ENCODE measurements around the gene TMEM154.

Gene TMEM154

DNA sequence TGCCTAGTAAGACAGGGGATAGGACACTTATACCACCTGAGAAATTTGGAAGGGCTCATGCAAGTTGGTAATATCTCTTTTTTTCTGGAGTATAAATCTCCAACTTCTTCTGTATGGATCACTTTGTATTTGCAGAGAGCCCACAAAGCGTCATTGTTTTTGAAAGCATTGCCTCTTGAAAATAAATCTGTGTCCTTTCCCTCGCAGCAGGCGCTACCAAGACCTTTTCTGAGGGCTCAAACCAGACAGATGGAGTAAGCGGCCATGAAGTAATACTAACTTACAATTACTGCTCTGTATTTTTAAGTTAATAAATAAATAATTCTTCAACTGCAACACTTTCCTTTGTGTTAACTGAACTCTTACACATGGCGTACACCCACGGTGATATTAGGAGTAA is 87.9 kb downstream of the TMEM154 start:
- H3K4me3 ChIP-seq (ENCODE audit: low read length) = no peak overlapping the region
- no peak for TF ChIP-seq ZNF274 (IDR thresholded peaks at IDR 0.05; ENCODE audit: low read depth, low read length)

DNA sequence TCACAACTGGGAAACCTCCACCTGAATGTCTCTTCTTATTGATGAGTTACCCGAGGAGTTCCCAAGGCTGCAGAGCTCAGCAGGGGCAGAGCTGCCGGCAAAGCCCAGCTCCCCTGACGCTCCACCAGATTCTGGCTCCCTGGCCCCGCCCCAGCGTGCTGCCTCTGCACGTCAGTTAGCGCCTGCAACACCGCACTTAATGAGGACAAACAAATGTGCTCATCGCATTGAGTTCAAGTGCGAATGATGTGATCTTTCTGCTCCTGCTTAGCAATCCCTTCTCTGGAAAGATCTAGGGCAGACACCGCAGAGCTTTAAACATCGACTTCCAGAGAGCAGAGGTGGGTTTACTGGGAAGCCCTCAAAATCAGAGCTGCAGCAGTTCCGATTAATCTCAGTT is 88.4 kb downstream of the TMEM154 start:
- TF ChIP-seq ZNF274 (IDR thresholded peaks at IDR 0.05; ENCODE audit: low read depth, low read length) = no peak
- no peak overlapping the region for H3K4me3 ChIP-seq (ENCODE audit: low read length)

DNA sequence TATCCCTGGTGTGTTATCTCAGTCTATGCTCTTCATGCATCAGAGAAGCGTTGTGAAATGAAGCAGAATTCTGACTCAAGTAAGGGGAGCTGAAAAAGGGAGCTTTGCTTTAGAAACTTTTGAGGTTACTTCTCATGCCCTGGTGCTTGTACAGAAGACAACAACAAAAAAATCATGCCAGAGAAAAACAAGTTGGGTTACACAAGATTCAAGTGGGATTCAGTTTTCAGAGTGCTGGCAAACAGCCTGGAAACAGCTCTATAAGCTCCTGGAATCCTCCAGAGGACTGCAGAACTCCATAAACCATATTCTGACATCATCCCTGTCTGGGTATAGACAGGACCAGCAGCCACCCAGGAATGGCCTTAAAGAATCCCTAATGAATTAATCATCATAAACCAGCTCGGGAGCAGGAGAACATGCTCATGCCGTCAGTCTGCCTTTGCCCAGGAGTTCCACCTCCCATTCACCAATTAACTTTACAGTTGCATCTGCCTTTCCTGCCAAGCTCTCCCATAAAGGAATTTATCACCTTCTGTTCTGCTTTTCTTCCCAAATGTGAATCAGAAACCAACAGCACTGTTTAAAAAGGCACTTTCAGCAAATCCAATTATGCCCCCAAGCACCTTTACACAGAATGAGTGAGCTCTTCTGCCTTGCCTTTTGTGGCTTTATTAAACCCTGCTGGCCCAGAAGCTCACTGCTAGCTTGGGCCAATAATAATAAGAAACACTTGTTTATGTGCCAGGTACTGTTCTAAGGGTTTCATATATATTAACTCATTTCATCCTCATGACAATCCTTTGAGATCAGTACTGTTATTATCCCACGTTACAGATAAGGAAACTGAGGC is 89.4 kb downstream of the TMEM154 start:
- no peak overlapping the region for H3K4me3 ChIP-seq (ENCODE audit: low read length)
- TF ChIP-seq ZNF274 (IDR thresholded peaks at IDR 0.05; ENCODE audit: low read depth, low read length) = no peak

DNA sequence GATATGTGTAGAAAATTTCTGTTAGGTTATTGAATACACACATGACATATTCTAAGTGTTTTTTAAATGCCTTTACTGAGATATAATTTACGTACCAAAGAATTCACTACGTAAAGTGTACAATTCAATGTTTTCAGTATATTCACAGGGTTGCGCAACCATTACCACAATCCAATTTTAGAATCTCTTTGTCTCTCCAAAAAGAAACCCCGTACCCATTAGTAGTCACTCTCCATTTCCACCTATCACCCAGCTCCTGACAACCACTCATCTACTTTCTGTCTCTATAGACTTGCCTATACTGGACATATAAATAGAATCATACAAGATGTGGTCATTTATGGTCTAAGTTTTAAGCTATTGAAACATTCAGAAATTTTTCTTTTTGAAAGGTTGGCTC is 90.9 kb downstream of the TMEM154 start:
- H3K4me3 ChIP-seq (ENCODE audit: low read length) = no peak overlapping the region
- TF ChIP-seq ZNF274 (IDR thresholded peaks at IDR 0.05; ENCODE audit: low read depth, low read length) = no peak

DNA sequence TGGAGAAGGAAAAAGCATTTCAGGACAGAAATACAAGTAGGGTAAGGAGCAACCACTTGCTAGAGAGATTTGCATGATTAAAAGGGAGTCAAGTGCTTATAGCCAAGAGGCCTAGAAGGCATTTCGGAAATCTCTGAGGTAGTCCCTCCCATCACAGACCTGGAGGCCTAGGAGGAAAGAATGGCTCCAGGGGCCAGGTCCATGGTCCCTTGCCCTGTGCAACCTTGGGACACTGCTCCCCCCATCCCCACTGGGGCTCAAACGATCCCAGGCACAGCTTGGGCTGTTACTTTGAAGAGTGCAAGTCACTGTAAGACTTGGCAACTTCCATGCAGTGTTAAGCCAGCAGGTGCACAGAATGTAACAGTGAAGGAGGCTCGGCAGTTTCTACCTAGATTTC is 92.7 kb downstream of the TMEM154 start:
- TF ChIP-seq ZNF274 (IDR thresholded peaks at IDR 0.05; ENCODE audit: low read depth, low read length) = no peak
- H3K4me3 ChIP-seq (ENCODE audit: low read length) = no peak overlapping the region

DNA sequence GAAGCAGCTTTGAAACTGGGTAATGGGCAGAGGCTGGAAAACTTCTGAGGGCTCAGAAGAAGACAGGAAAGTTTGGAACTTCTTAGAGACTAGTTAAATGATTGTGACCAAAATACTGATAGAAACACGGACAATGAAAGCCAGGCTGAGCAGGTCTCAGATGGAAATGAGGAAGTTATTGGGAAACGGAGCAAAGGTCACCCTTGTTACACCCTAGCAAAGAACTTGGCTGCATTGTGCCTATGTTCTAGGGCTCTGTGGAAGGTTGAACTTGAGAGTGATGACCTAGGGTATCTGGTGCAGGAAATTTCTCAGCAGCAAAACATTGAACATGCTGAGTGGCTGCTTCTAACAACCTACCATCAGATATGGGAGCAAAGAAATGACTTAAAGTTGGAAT is 93.1 kb downstream of the TMEM154 start:
- no peak overlapping the region for H3K4me3 ChIP-seq (ENCODE audit: low read length)
- TF ChIP-seq ZNF274 (IDR thresholded peaks at IDR 0.05; ENCODE audit: low read depth, low read length) = no peak

DNA sequence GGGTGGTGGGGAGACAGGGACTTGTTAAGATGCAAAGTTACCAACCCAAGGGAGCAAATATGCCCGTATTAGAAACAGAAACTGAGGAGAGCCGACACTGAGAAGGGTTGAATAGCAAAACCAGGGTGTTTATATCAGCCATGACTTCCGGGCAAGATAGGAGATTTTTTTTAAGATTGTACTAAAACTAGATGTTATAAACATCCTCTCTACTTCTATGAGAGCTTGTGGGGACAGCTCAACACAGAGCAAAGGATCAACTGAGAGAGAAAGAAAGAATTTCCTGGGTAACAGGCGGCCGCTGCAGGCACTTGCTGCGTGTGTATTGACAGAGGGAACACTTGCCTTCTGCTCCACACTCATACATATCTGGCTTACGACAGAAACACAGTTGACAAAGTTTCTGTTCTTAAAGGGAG is 94.8 kb downstream of the TMEM154 start:
- TF ChIP-seq ZNF274 (IDR thresholded peaks at IDR 0.05; ENCODE audit: low read depth, low read length) = no peak
- no peak overlapping the region; the same call in 1 of the 2 replicates for H3K4me3 ChIP-seq (ENCODE audit: low read length)

DNA sequence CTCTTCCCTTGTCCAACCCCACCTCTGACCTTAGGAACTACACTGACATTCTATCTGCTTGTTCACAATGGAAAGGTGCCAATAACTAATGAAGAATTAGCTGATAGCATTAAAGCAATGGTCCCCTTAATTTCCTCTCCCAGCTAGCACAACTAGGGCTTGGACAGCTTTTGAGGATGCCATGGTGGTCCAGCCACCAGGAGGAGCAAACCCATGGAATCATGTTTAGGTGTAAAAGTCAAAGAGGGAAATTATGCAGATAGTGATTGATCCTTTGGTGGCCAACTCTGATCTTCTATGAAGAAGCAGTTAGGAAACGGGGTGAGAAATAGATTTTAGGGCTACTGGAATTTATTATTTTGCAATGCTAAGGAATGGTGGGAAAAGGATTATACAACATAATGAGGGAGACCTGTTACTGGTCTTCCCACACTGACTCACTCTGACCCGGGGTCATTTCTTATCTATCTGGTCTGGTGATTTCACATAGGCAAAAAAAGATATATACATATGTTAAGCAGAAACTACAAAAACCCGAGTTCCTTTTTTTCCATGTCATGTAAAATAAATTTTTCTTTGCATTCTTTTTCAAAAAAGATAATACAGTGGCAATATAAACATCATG is 98.1 kb downstream of the TMEM154 start:
- no peak for TF ChIP-seq ZNF274 (IDR thresholded peaks at IDR 0.05; ENCODE audit: low read depth, low read length)
- no peak overlapping the region for H3K4me3 ChIP-seq (ENCODE audit: low read length)

DNA sequence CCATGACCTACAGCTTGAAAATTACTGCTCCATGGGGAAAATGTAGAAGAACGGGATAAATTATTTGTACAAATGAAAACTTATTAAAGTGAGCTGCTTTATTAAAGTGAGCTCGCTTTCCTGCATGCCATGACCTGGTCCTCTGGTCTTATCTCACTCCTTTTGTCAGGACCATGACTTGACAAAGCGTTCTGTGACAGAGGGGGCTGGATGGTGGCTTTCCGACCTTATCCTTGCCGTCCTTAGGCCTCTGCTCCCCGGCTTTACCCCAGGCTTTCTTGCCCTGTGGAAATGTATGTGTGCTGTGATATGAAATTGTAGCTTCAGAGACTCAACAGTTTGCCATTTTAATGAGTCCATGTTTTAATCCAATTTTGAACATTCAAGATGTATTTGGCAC is 99.9 kb downstream of the TMEM154 start:
- TF ChIP-seq ZNF274 (IDR thresholded peaks at IDR 0.05; ENCODE audit: low read depth, low read length) = no peak
- H3K4me3 ChIP-seq (ENCODE audit: low read length) = no peak overlapping the region

DNA sequence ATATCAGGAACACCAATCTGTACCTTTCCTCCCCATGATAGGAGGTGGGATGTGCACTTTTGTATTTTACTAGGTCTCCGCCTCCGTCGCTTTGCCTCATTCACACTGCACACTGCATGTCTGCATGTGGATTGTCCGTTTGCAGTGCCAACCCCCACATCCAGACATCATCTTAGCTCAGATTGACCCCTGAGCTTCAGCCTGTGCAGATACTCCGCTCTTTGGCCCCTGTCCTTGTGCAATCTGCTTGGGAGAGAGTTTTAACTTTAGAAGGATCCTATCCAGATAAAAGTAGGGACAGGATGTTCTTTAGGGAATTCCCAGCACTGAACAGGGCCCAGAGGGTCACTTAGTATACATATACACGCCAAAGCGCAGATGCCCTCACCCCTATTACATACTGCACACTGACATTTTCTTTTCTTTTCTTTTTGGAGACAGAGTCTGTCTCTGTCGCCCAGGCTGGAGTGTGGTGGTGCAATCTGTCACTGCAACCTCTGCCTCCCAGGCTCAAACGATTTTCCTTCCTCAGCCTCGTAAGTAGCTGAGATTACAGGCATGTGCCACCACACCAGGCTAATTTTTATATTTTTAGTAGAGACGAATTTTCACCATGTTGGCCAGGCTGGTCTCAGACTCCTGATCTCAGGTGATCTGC is 100.6 kb downstream of the TMEM154 start:
- no peak for TF ChIP-seq ZNF274 (IDR thresholded peaks at IDR 0.05; ENCODE audit: low read depth, low read length)
- no peak overlapping the region for H3K4me3 ChIP-seq (ENCODE audit: low read length)

DNA sequence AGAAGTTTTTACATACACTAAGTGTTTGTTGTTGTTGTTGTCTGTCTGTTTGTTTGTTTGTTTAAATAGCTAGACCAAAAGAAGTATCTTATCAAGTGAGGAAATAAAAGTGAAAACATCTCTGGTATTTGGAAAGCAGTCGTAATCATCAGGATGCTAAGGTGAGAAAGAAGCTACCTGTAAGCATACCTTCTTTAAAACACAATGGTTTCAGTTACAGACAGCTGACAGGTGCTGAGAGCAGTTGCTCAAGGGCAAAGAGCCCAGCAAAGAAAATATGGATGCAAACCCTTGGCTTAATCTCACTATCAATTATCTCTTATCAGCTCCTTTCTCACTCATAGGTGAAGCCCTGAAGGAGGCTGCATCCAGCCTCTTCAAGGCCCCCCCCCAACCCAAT is 101.1 kb downstream of the TMEM154 start:
- no peak overlapping the region for H3K4me3 ChIP-seq (ENCODE audit: low read length)
- TF ChIP-seq ZNF274 (IDR thresholded peaks at IDR 0.05; ENCODE audit: low read depth, low read length) = no peak

DNA sequence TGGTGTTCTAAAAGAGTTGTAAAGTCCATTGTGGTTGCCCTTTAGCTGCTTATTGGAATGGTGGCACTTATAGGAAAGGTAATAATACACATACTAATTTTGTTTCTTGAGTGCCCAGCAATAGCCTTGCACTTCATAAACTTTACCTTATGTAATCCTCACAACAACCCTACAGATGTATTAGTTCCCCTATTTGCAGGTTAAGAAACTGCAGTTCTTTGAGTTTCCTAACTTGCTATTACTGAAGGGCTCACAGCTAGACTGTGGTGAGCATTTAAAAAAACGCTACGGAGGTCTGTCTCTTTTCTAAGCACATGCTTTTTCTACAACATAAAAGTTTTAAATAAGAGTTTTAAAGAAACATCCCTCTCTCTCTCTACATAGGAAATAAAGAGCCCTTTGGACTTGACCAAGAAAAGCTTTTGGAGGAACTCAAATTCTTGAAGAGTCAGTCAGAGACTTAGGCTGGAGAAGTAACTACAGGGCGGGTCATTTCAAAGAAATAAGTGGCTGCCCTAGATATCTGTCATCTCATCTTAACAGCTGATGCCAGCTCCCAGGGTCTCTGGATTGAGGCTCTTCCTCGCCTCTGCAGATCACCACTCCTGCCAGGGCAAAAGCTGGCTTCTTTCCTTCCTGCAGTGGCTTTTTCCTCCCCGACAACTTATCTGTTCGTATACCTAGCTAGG is 101.9 kb downstream of the TMEM154 start:
- TF ChIP-seq ZNF274 (IDR thresholded peaks at IDR 0.05; ENCODE audit: low read depth, low read length) = no peak
- no peak overlapping the region for H3K4me3 ChIP-seq (ENCODE audit: low read length)

DNA sequence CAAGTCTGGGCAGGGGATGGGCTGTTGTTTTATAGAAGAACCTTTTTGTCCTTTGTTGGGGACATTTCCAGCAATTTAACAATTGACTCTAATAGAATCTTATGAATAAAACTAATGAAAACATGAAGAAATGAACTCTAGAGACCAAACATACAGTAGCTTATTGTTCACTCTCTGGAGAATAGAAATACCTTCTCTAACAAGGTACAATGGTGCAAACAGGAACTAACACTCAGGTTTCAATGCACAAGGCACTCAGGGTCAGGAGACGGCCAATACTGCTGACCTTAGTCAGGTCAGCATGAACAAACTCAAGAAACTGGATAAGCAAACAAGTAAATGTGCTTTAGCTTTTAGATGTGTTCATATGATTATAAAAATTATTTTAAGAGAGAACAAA is 104.3 kb downstream of the TMEM154 start:
- H3K4me3 ChIP-seq (ENCODE audit: low read length) = no peak overlapping the region
- TF ChIP-seq ZNF274 (IDR thresholded peaks at IDR 0.05; ENCODE audit: low read depth, low read length) = no peak

DNA sequence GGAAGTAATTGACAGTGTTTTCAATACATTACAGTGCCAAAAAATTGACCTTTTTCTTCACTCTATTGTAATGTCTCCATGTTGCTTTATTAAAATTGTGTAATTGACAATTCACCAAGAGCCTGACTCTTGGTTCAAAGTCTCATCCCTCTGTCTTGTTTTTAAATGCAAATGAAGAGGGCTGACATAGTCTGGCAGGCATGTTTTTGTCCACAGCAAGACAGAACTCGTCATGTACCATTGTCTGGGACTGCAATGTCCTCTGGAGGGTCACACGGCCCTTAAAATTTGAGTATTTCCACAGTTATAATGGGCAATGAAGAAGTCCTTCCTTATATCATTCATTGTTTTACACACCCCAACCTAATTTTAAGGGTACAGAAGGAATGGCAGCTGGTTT is 105.9 kb downstream of the TMEM154 start:
- TF ChIP-seq ZNF274 (IDR thresholded peaks at IDR 0.05; ENCODE audit: low read depth, low read length) = no peak
- no peak overlapping the region for H3K4me3 ChIP-seq (ENCODE audit: low read length)

Measured in GM08714 (cell line).